Measurements from ENCODE around the gene DAD1. TPM values are rescaled to one million over a fixed set of nuclear protein-coding genes. Genes with fewer than 3 reads are reported as not detected.
"Not testable (repeated sequence)": the region's sequence is repeated elsewhere in the genome, so short reads cannot be mapped to it uniquely, and the experiment has no call there.

Gene DAD1
- total RNA-seq, 4 donors from 2014 or later: 52.0 to 173 (median 123) TPM

- no peaks in the 10 kb centered on the region for H3K36me3 ChIP-seq
- TF ChIP-seq CTCF (IDR thresholded peaks at IDR 0.05) (peak in 2 of 6 experiments; percentile 25 to 28), POLR2A (IDR thresholded peaks at IDR 0.05) (peak in 1 of 2 donors; percentile 6)
- DNase-seq: peak; percentile 70 to 99 (median 98)
- peaks cover 0 to 50% (median 38%) of the 10 kb centered on the region in 4 donors for H3K4me1 ChIP-seq
- no peaks in the 10 kb centered on the region for H3K9me3 ChIP-seq
- H3K27ac ChIP-seq: peak overlapping the region; percentile 78 to 92 (median 86)
- no peaks in the 10 kb centered on the region for H3K27me3 ChIP-seq
- peak overlapping the region; percentile 16 to 48 (median 40) for H3K4me3 ChIP-seq
These were observed 32.7 kb downstream of the DAD1 start for GRCh38 chr14:22556021-22556989.

- Histone ChIP-seq H3K36me3 (no peaks in the 10 kb centered on the region), H3K4me3 (no peak overlapping the region), H3K27me3 (no peaks in the 10 kb centered on the region), H3K9me3 (no peaks in the 10 kb centered on the region), H3K27ac (peak overlapping the region; percentile 73 to 90 (median 86)), H3K4me1 (peaks cover 0 to 45% (median 39%) of the 10 kb centered on the region in 4 donors)
- DNase-seq: peak in 1 of 3 donors; percentile 55
- TF ChIP-seq POLR2A (IDR thresholded peaks at IDR 0.05) (no peak), CTCF (IDR thresholded peaks at IDR 0.05) (no peak)
These were observed 33.5 kb downstream of the DAD1 start for GRCh38 chr14:22555384-22556011.

- DNase-seq: no peak
- H3K9me3 ChIP-seq: no peaks in the 10 kb centered on the region
- no peaks in the 10 kb centered on the region for H3K27me3 ChIP-seq
- peak overlapping the region; percentile 73 to 90 (median 86) for H3K27ac ChIP-seq
- peaks cover 0 to 45% (median 40%) of the 10 kb centered on the region in 4 donors for H3K4me1 ChIP-seq
- H3K4me3 ChIP-seq: no peak overlapping the region
- no peak for TF ChIP-seq POLR2A (IDR thresholded peaks at IDR 0.05)
- no peak for TF ChIP-seq CTCF (IDR thresholded peaks at IDR 0.05)
- H3K36me3 ChIP-seq: no peaks in the 10 kb centered on the region
These were observed 34.3 kb downstream of the DAD1 start for GRCh38 chr14:22554498-22555383.

GRCh38 chr14:22553861-22554497 lies 35.0 kb downstream of the DAD1 start:
- DNase-seq: not testable (repeated sequence)
- H3K27ac ChIP-seq: peak overlapping the region; percentile 57 to 90 (median 77)

DNA sequence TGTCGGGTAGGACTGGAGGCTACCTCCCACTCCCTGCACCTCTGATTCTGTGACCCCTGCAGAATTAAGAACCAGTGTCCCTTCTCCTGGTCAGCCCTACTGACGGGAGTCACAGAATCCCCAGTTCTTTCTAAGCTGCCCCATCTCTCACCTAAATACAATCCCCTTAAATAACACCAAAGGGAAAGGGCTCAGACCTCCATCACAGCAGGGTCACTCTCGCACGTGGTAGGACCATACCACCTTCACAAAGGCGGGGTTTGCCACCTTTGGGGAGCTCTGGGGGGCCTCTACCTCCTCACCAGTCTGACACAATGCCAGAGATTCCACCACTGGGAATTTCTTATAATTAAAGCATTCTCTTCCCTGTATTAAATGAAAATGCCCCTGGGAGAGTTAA lies 35.6 kb downstream of the DAD1 start:
- Histone ChIP-seq H3K4me3 (no peak overlapping the region), H3K36me3 (no peaks in the 10 kb centered on the region), H3K9me3 (no peaks in the 10 kb centered on the region), H3K27ac (peak overlapping the region; percentile 57 to 90 (median 77)), H3K4me1 (peaks cover 0 to 36% (median 34%) of the 10 kb centered on the region in 4 donors), H3K27me3 (no peaks in the 10 kb centered on the region)
- DNase-seq: no peak
- TF ChIP-seq POLR2A (IDR thresholded peaks at IDR 0.05) (no peak), CTCF (IDR thresholded peaks at IDR 0.05) (no peak)

More at GRCh38 chr14:22553861-22554497, 35.0 kb downstream of the DAD1 start:
- H3K4me3 ChIP-seq, H3K36me3 ChIP-seq, H3K27me3 ChIP-seq, H3K9me3 ChIP-seq: not testable (repeated sequence)
- peaks cover 0 to 38% (median 36%) of the 10 kb centered on the region in 4 donors for H3K4me1 ChIP-seq
